Activated CD4-positive, alpha-beta memory T cell treated with anti-CD3 and anti-CD28 coated beads, Interleukin-2, amount 10 ng/mL, durations not matched to agents 7 days and 5 days (primary cell): ENCODE results near the gene CSNK2A1. TPM values are rescaled to one million over a fixed set of nuclear protein-coding genes. Genes with fewer than 3 reads are reported as not detected.
"Not testable (repeated sequence)": the region's sequence is repeated elsewhere in the genome, so short reads cannot be mapped to it uniquely, and the experiment has no call there.

Experiments used
- CTCF ChIA-PET: fragments of 350-600 bp; sonication (Branson Sonifier 250); formaldehyde crosslinking; loops from one replicate; lab custom pipeline; 2021; ENCODE audit warnings: antibody characterized with exemption, inconsistent platforms; lab: Charles Lee
- POLR2A ChIA-PET: fragments of 350-600 bp; sonication (Branson Sonifier 250); formaldehyde crosslinking; loops from one replicate; lab custom pipeline; 2021; ENCODE audit warnings: antibody characterized with exemption; lab: Charles Lee
- DNase-seq: peaks from one replicate; pipeline ENCODE4 v3.0.0-alpha.2; 2020
- H3K27ac Mint-ChIP-seq: one replicate; pipeline ENCODE4 v1.8.0; 2021; ENCODE audit warnings: mild to moderate bottlenecking, mixed read lengths
- H3K27me3 Mint-ChIP-seq: one replicate; pipeline ENCODE4 v1.8.0; 2021; ENCODE audit warnings: mixed read lengths
- H3K36me3 Mint-ChIP-seq: one replicate; pipeline ENCODE4 v1.8.0; 2021; ENCODE audit warnings: low read depth, mixed read lengths
- H3K4me1 Mint-ChIP-seq: one replicate; pipeline ENCODE4 v1.8.0; 2021; ENCODE audit warnings: mixed read lengths
- H3K4me3 Mint-ChIP-seq: one replicate; pipeline ENCODE4 v1.8.0; 2021; ENCODE audit warnings: mild to moderate bottlenecking, mixed read lengths
- H3K9me3 Mint-ChIP-seq: one replicate; pipeline ENCODE4 v1.8.0; 2021; ENCODE audit warnings: mixed read lengths
- total RNA-seq, 2 experiments: library from RNA; stranded (reverse); gene quantifications; one replicate each; pipeline ENCODE4 v1.2.3, GENCODE V29; 2021

CSNK2A1 gene
- total RNA-seq, 2 experiments from 2014 or later: 101 to 111 TPM

DNA sequence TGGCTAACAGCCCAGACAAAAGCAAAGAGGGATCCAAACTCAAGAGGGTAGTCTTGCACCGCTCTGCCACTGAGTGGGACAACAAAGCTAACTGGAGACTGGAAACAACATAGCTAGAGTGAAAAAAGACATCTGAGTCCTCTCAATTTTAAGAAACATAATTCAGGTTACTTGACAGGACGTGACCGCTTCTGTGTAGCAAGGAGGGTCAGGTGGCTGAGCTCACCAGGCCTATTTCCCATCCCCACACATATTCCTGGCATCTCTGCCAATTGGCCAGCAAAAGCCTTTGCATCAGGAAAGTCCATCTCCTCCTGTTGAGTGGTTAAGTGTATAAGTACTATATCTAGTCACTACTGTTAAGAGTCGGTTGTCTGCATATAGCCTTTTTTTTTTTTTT lies 55.9 kb downstream of the CSNK2A1 start:
- no peaks in the 10 kb centered on the region for H3K9me3 Mint-ChIP-seq
- DNase-seq: no peak
- no peak overlapping the region for H3K4me3 Mint-ChIP-seq
- peaks cover 77% of the 10 kb centered on the region for H3K36me3 Mint-ChIP-seq
- H3K4me1 Mint-ChIP-seq: no peaks in the 10 kb centered on the region
- ChIA-PET POLR2A (no interaction called here), CTCF (interaction anchor here (0.6 kb wide), 1 partner anchor 107 kb away, joined by 3 read pairs; the partner anchor contains the start of gene TRIB3)
- no peak overlapping the region for H3K27ac Mint-ChIP-seq
- no peaks in the 10 kb centered on the region for H3K27me3 Mint-ChIP-seq

DNA sequence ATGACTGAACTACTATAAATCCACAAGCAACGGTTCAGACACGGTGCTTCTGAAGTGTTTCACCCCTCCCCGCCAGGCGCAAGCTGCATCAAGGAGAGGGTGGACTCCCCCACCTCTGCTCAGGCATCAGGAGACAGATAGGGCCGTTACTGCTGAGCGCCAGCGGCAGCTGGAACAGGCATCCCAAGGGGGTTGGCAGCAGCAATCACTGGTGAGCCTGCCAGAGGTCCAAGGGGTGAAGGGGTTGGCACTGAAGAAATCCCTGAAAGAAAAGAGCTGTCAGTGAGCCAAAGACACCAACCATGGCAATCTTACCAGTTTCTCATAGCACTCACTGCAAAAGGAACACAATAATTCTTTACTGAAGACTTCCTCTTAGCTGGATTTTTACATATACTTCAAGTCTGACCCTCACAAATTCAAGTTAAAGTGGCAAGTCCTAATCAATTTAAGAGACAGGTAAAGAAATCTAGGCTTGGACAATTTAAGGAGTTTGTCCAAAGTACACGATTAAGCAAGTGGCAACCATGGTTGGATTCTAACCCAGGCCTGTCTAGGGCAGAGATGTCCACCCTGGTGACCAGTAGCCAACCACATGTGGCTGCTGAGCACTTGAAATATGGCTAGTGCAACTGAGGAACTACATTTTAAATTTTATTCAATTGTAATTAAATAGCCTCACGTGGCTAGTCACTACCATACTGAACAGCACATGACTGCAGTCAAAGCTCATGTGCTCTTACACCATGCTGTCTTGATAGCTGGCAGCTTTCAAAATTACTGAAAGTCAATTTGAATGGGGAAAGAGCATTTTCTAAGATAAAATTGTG lies 59.6 kb downstream of the CSNK2A1 start:
- POLR2A ChIA-PET: no interaction called here
- H3K36me3 Mint-ChIP-seq: peaks cover 82% of the 10 kb centered on the region
- no peaks in the 10 kb centered on the region for H3K9me3 Mint-ChIP-seq
- CTCF ChIA-PET: interaction anchor here (0.7 to 1.3 kb wide), 2 partner anchors 77 to 130 kb away, joined by 3 read pairs; no protein-coding TSS in a partner anchor
- H3K27ac Mint-ChIP-seq: no peak overlapping the region
- H3K4me1 Mint-ChIP-seq: peaks cover 13% of the 10 kb centered on the region
- H3K4me3 Mint-ChIP-seq: no peak overlapping the region
- no peak for DNase-seq
- H3K27me3 Mint-ChIP-seq: no peaks in the 10 kb centered on the region

DNA sequence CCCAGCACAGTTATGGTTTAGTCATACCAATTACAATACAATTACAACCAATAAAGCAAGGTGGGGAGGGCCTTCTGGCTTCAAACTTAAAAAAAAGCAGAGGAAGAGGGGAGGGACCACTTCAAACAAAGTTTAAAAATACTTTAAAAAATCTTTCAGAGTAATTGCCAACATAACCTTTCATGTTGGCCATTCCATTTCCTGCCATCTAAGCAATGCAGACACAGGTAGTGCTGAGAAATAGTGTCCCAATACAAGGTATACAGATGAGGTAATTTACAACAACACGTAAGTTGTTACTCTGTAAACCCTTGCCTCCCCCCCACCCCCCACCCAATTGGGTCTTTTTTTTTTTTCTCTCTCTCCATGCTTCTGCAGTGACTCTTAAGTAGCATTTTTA lies 62.4 kb downstream of the CSNK2A1 start:
- no peak for DNase-seq
- Mint-ChIP-seq H3K36me3 (peaks cover 62% of the 10 kb centered on the region), H3K9me3 (no peaks in the 10 kb centered on the region), H3K27ac (peak overlapping the region; percentile 14), H3K27me3 (no peaks in the 10 kb centered on the region), H3K4me3 (no peak overlapping the region), H3K4me1 (peaks cover 16% of the 10 kb centered on the region)
- CTCF ChIA-PET: interaction anchor here (1.5 to 5.9 kb wide), 2 partner anchors 119 to 126 kb away, joined by 3 to 46 read pairs; no protein-coding TSS in a partner anchor
- POLR2A ChIA-PET: no interaction called here

DNA sequence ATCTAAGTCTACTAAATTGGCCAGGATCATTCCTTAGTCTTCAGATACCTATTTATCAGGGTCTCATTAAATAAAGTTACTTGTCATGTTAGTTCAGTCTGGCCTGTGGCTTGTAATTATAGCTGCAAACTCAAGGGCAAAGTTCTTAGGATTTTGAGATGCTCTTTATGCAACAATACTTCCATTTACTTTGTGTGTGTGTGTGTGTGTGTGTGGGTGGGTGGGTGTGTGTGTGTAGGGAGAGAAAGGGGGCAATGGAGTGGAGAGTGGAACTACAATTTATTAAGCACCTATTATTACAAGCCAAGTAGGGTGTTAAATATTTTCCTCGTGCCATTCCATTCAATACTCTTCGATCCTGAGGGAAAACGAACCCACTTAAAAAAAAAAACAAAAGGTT lies 63.5 kb downstream of the CSNK2A1 start:
- ChIA-PET POLR2A (no interaction called here), CTCF (interaction anchor here (1.2 to 5.9 kb wide), 3 partner anchors 42 to 125 kb away, joined by 3 to 46 read pairs (median 3); no protein-coding TSS in a partner anchor)
- Mint-ChIP-seq H3K4me3 (no peak overlapping the region), H3K4me1 (peaks cover 16% of the 10 kb centered on the region), H3K36me3 (peaks cover 54% of the 10 kb centered on the region), H3K27me3 (no peaks in the 10 kb centered on the region), H3K9me3 (no peaks in the 10 kb centered on the region), H3K27ac (no peak overlapping the region)
- no peak for DNase-seq

DNA sequence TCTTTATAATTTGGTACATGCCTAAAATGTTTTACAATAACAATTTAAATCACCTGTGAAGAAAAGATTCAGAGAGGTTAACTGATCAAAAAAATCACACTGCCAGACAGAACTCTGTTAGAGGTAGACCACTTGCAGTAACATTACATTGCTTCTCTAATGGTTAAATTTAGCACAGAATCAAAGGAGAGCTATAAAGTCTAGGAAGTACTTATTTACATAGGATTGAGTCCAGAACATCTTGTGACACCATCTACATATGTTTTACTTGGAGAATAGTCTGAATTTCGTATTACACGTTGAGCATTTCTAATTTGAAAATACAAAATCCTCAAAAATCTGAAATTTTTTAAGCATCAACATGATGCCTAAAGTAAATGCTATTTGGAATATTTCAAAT lies 64.1 kb downstream of the CSNK2A1 start:
- H3K27ac Mint-ChIP-seq: no peak overlapping the region
- POLR2A ChIA-PET: no interaction called here
- H3K27me3 Mint-ChIP-seq: no peaks in the 10 kb centered on the region
- CTCF ChIA-PET: interaction anchor here (1.2 to 5.9 kb wide), 6 partner anchors 10 to 149 kb away, joined by 3 to 46 read pairs (median 3); no protein-coding TSS in a partner anchor
- H3K4me1 Mint-ChIP-seq: peaks cover 16% of the 10 kb centered on the region
- H3K9me3 Mint-ChIP-seq: no peaks in the 10 kb centered on the region
- DNase-seq: no peak
- peaks cover 54% of the 10 kb centered on the region for H3K36me3 Mint-ChIP-seq
- H3K4me3 Mint-ChIP-seq: no peak overlapping the region

DNA sequence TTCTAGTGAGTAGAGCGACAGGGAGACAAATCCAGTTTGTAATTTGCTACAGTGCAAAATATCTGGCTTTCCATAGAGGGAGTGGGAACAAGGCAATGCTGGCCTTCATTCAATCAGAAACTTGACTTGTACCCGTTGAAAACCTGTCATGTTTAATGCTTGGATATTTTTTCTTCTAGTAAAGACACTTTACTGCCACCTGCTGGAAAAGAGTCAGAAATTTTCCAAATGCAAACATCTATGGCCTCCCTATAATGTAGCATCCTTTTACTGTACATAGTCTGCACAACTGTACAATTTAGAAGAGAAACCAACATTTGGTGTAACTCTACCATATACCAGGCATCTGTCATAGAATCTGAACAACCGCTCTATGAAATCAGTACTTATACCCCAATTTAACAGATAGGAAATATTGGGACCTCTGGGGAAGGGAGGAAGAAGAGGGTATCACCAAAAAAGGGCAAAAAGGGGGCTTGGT lies 64.6 kb downstream of the CSNK2A1 start:
- CTCF ChIA-PET: interaction anchor here (0.6 to 5.9 kb wide), 11 partner anchors 10 to 167 kb away, joined by 3 to 46 read pairs (median 4); partner anchors contain the start of gene TBC1D20
- peaks cover 52% of the 10 kb centered on the region for H3K36me3 Mint-ChIP-seq
- no peaks in the 10 kb centered on the region for H3K27me3 Mint-ChIP-seq
- H3K4me1 Mint-ChIP-seq: peaks cover 16% of the 10 kb centered on the region
- peak; percentile 22 for DNase-seq
- POLR2A ChIA-PET: no interaction called here
- no peaks in the 10 kb centered on the region for H3K9me3 Mint-ChIP-seq
- H3K27ac Mint-ChIP-seq: peak overlapping the region; percentile 36
- no peak overlapping the region for H3K4me3 Mint-ChIP-seq

DNA sequence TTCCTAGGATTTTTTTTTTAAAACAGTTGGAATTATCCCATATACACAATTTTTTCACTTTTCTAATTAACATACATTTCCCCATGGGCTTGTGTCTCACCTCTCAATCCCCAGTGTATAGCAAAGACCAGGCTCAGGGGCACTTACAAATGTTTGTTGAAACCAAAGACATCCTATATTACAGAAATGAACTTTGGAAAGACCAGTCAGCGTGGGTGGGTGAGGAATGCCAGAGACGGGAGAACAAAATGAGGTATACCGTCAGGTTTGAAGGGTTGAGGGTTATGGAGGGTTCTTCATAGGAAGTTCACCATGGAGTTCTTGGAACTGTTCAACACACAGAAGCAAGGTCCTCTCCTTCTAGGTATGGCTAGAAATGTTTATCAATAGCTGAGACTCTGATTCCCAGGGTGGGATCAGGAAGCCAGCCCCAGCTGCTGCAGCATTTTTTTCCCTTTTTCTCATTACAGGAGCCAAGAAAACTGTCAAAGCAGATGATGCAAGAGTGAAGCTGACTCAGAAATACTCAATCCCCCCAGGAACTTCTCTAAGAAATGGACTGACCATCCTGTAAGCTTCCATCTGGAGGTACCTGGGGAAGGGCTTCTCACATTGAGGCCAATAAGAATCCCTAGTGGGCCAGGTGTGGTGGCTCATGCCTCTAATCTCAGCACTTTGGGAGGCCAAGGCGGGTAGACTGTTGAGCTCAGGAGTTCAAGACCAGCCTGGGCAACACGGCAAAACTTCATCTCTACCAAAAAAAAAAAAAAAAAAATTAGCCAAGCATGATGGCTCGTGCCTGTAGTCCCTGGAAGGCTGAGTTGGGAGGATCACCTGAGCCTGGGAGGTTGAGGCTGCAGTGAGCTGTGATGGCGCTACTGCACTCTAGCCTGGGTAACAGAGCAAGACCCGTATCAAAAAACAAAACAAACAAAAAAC lies 65.3 kb downstream of the CSNK2A1 start:
- Mint-ChIP-seq H3K27me3 (no peaks in the 10 kb centered on the region), H3K36me3 (peaks cover 50% of the 10 kb centered on the region), H3K4me3 (no peak overlapping the region), H3K4me1 (peaks cover 16% of the 10 kb centered on the region), H3K9me3 (no peaks in the 10 kb centered on the region), H3K27ac (peak overlapping the region; percentile 10)
- no peak for DNase-seq
- POLR2A ChIA-PET: interaction anchor here (1.9 kb wide), 1 partner anchor 124 kb away, joined by 6 read pairs; no protein-coding TSS in a partner anchor
- CTCF ChIA-PET: interaction anchor here (0.6 to 5.9 kb wide), 14 partner anchors 9 to 340 kb away, joined by 3 to 46 read pairs (median 4); partner anchors contain the start of gene TBC1D20

DNA sequence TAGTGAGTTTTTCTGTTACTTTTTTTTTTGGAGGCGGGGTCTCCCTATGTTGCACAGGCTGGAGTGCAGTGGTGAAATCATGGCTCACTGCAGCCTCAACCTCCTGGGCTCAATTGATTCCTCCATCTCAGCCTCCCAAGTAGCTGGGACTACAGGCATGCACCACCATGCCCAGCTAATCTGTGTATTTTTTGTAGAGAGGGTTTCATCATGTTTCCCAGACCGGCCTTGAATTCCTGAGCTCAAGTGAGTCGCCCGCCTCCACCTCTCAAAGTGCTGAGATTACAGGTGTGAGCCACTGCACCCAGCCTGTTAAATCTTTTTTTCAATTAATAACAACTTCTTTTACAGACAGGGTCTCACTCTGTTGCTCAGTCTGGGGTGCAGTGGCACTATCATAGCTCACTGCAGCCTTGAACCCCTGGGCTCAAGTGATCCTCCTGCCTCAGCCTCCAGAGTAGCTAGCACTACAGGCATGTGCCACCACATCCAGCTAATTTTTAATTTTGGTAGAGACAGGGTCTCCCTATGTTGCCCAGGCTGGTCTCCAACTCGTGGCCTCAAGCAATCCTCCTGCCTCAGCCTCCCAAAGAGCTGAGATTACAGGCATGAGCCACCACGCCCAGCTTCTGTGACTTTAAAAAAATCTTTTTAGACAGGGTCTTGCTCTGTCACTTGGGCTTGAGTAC lies 66.9 kb downstream of the CSNK2A1 start:
- POLR2A ChIA-PET: interaction anchor here (1.9 kb wide), 1 partner anchor 122 kb away, joined by 6 read pairs; no protein-coding TSS in a partner anchor

DNA sequence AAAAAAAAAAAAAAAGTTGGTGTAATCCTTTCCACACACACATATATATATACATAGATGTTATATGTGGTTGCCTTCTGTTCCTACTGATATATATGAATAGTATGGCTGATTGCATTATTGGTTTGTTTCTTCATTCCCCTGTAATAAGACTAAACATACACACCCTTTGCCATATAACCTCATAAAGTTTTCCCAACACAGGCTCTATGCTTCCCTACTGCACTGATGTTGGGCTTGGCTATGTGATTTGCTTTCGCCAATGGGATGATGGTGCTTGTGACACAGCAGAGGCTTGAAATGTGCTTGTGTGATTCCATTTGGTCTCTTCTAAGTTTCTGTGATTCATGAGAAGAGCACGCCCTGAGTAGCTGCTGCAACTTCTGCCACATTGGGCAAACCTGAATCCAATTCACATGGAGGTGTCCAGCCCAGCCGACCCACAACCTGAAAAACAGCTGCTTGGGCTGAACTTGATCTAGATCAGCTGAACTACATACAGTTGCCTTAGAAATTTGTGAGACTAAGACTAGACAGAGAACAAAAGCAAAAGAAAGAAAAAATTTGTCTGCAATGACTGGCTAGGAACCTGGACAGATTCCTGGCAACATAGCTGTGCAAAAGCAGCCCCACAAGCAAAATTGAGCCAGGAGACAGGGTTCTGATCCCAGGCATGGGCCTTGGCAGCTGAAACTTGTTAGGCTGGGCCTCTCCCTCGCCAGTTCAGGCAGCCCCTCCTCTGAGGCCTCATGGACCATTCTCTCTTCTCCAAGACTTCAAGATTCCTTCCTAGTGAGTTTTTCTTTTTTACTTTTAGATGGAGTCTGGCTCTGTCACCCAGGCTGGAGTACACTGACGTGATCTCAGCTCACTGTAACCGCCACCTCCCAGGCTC lies 67.9 kb downstream of the CSNK2A1 start:
- POLR2A ChIA-PET: interaction anchor here (1.9 kb wide), 1 partner anchor 121 kb away, joined by 6 read pairs; no protein-coding TSS in a partner anchor
- Mint-ChIP-seq H3K27ac (no peak overlapping the region), H3K36me3 (peaks cover 41% of the 10 kb centered on the region)

More for the DNA sequence above, 66.9 kb downstream of the CSNK2A1 start:
- not testable (repeated sequence) for H3K4me3 Mint-ChIP-seq, H3K27ac Mint-ChIP-seq, H3K9me3 Mint-ChIP-seq, DNase-seq, H3K27me3 Mint-ChIP-seq
- Mint-ChIP-seq H3K36me3 (peaks cover 45% of the 10 kb centered on the region), H3K4me1 (peaks cover 14% of the 10 kb centered on the region)
- CTCF ChIA-PET: interaction anchor here (0.7 to 5.9 kb wide), 6 partner anchors 10 to 122 kb away, joined by 3 to 46 read pairs (median 4); partner anchors contain the start of gene TBC1D20

DNA sequence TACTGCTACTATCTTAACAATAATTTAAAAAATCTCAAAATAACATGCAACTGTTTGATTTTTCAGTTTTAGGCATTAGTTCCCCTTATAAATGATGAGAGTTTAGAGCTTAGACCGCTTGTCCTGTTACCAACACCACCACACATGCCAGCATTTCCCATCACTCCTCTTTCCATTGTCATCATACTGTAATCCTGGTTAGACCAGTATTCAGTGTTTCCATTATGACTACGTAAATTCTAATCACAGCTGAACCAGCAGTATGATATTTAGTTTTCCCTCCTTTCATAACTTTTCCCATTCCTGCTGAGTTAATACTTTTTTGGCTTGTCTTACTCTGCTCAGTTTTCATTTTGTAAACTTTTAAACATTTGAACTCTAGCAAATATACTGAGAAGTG lies 69.0 kb downstream of the CSNK2A1 start:
- peaks cover 5% of the 10 kb centered on the region for H3K4me1 Mint-ChIP-seq
- H3K4me3 Mint-ChIP-seq: no peak overlapping the region
- no peak for DNase-seq
- H3K36me3 Mint-ChIP-seq: peaks cover 40% of the 10 kb centered on the region
- H3K9me3 Mint-ChIP-seq: peaks cover 16% of the 10 kb centered on the region
- ChIA-PET POLR2A (no interaction called here), CTCF (no interaction called here)
- peaks cover 8% of the 10 kb centered on the region for H3K27me3 Mint-ChIP-seq
- no peak overlapping the region for H3K27ac Mint-ChIP-seq

More for the DNA sequence above, 67.9 kb downstream of the CSNK2A1 start:
- CTCF ChIA-PET: interaction anchor here (1.2 to 5.9 kb wide), 3 partner anchors 9 to 121 kb away, joined by 4 to 46 read pairs (median 4); no protein-coding TSS in a partner anchor
- no peaks in the 10 kb centered on the region for H3K27me3 Mint-ChIP-seq
- H3K4me1 Mint-ChIP-seq: peaks cover 7% of the 10 kb centered on the region
- no peak for DNase-seq
- H3K4me3 Mint-ChIP-seq: no peak overlapping the region
- H3K9me3 Mint-ChIP-seq: peaks cover 5% of the 10 kb centered on the region

DNA sequence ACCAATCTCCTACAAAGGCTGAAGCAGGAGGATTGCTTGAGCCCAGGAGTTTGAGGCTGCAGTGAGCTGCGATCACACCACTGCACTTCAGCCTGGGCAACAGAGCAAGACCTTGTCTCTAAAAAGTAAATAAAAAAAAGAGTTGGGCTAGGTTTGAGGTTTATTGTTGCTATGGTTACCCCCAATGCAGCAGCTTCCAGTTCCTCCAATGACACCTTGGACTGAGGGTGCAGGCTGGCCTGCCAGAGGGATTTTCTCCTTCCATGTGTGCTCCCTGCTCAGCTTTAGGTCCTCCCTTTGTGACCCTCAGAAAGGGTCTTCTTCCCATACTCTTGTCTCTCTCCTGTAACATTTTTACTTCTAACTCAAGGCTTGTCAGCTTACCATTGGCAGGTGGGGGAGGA lies 70.7 kb downstream of the CSNK2A1 start:
- Mint-ChIP-seq H3K9me3 (peaks cover 28% of the 10 kb centered on the region), H3K27ac (no peak overlapping the region), H3K4me3 (no peak overlapping the region), H3K4me1 (no peaks in the 10 kb centered on the region), H3K27me3 (peaks cover 18% of the 10 kb centered on the region), H3K36me3 (peaks cover 38% of the 10 kb centered on the region)
- no peak for DNase-seq
- POLR2A ChIA-PET: interaction anchor here (1.3 kb wide), 1 partner anchor 10 kb away, joined by 4 read pairs; the partner anchor contains the start of gene TBC1D20
- CTCF ChIA-PET: interaction anchor here (1.5 kb wide), 1 partner anchor 13 kb away, joined by 4 read pairs; no protein-coding TSS in a partner anchor
